Pancreas (tissue), 10 donors: ENCODE data around the gene UBE3B. TPM values are rescaled to one million over a fixed set of nuclear protein-coding genes. Genes with fewer than 3 reads are reported as not detected.

ENCODE experiments used
- ATAC-seq, 4 donors: fragments of 200-7000 bp; cut with Tn5 transposase; one replicate each; pipeline versions ENCODE4 v1.8.0 to v1.9.1; 2020; ENCODE audit warnings: mild to moderate bottlenecking in 4 of 4, moderate library complexity in 4 of 4
- DNase-seq, 6 donors: peaks; one replicate each; pipeline ENCODE4 v3.0.0-alpha.2; 2020
- FAIRE-seq: peaks from 2 replicates; lab custom pipeline; 2012; peaks lifted over from hg19 to GRCh38; lab: Jason Lieb, UNC
- H3K27ac ChIP-seq, 4 donors: fragments of 200-600 bp; sonication (generic); 1 replicate in 3 of 4; 2 replicates in 1 of 4; pipeline versions ENCODE4 v1.5.0 to v1.8.0; 2020
- H3K27me3 ChIP-seq, 4 donors: fragments of 200-600 bp; one replicate each; pipeline ENCODE4 v1.8.0; 2021
- H3K36me3 ChIP-seq, 3 donors: fragments of 200-600 bp; sonication (generic) in 1 of 3; one replicate each; pipeline versions ENCODE4 v1.5.0 to v1.8.0; 2020 to 2021
- H3K4me1 ChIP-seq, 3 donors: fragments of 200-600 bp; one replicate each; pipeline ENCODE4 v1.8.0; 2021
- H3K4me3 ChIP-seq, 4 donors: fragments of 200-600 bp; sonication (generic) in 2 of 4; one replicate each; pipeline versions ENCODE4 v1.5.0 to v1.8.0; 2020 to 2021
- H3K9me3 ChIP-seq, 4 donors: fragments of 200-600 bp; one replicate each; pipeline ENCODE4 v1.8.0; 2021
- WGBS, 2 donors: extraction: QIAGEN DNeasy Blood & Tissue Kit; methylation state at CpG; one replicate each; pipeline ENCODE4 v1.1.7; 2013; 5-methylcytosine and 5-hydroxymethylcytosine counted together
- intact Hi-C, 3 donors: fragments of 100-400 bp; cut with DNase I; formaldehyde crosslinking; loops; one replicate each; pipeline versions ENCODE4 v1.11.1 to v1.14.2; 2022
- polyA plus RNA-seq, 2 donors: library from polyadenylated mRNA; stranded (reverse); fragments of 200-250 nt; gene quantifications; one replicate each; pipeline ENCODE4 v1.2.3, GENCODE V29; 2013
- total RNA-seq, 6 donors: library from RNA; stranded (reverse); fragmentation: NEBNext Ultra II Directional in 4 of 6; extraction: Animal tissue kit (Norgen Biotek cat#: 25700) in 4 of 6; gene quantifications; one replicate each; pipeline versions ENCODE4 v1.2.1 to v1.2.4, GENCODE V29; 2021 to 2023
- TF ChIP-seq, protein P1 (sequence below), 4 donors: fragments of 200-600 bp; sonication (generic) in 3 of 4; IDR thresholded peaks; one replicate each; pipeline versions ENCODE4 v1.5.0 to v1.8.0; 2021; ENCODE audit warnings: antibody characterized with exemption in 4 of 4
- donor health status: healthy with polysubstance abuse.
- donor health status: DM: no; HTN: no; CAD: no; lungs with moderate emphysema.
- donor health status: DM: no; HTN: no; CAD: no.
- donor health status: control.
- donor health status: control.
- donor health status: Bipolar disorder and iron deficiency.
- donor health status: DM: yes; HTN: yes; CAD: no.
- donor health status: DM: no; HTN: no; CAD: no.
- donor health status: DM: no; HTN: no; CAD: no.
- donor health status: DM: yes; HTN: yes; CAD: no.

UBE3B gene
- total and polyA plus RNA-seq, 8 donors: 9.8 to 25.6 (median 13.8) TPM

GRCh38 chr12:109492371-109492770, 14.9 kb downstream of the UBE3B start:
- DNase-seq: no peak
- no peak for FAIRE-seq
- Histone ChIP-seq H3K27ac (no peak overlapping the region), H3K4me1 (no peaks in the 10 kb centered on the region), H3K36me3 (peaks cover 12 to 61% (median 18%) of the 10 kb centered on the region in 3 donors), H3K27me3 (no peaks in the 10 kb centered on the region), H3K4me3 (no peak overlapping the region), H3K9me3 (no peaks in the 10 kb centered on the region)
- TF ChIP-seq, protein P1, sequence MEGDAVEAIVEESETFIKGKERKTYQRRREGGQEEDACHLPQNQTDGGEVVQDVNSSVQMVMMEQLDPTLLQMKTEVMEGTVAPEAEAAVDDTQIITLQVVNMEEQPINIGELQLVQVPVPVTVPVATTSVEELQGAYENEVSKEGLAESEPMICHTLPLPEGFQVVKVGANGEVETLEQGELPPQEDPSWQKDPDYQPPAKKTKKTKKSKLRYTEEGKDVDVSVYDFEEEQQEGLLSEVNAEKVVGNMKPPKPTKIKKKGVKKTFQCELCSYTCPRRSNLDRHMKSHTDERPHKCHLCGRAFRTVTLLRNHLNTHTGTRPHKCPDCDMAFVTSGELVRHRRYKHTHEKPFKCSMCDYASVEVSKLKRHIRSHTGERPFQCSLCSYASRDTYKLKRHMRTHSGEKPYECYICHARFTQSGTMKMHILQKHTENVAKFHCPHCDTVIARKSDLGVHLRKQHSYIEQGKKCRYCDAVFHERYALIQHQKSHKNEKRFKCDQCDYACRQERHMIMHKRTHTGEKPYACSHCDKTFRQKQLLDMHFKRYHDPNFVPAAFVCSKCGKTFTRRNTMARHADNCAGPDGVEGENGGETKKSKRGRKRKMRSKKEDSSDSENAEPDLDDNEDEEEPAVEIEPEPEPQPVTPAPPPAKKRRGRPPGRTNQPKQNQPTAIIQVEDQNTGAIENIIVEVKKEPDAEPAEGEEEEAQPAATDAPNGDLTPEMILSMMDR (IDR thresholded peaks at IDR 0.05): no peak
- intact Hi-C loops: no loop called here
- ATAC-seq: no peak
- WGBS, 2 donors: 85 to 91% methylated on average over 5 of the region's 5 CpGs

DNA sequence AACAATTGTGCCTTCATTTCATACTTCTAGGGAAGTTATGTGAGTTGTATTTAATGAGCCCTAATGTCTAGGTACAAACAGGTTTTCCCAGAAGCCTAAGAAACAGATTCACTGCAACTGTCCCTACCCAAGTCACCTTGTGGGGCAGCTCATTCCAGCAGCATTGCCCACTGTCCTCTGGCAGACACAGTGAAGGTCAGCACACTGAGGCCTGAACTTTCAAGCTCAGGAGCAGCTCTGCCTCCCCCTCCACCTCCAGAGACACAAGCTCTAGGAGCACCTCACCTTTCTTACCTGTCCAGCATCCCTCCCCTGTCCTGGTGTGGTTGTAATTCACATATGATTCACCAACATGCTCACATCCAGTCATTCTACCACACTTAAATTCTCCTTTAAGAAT, 15.7 kb downstream of the UBE3B start:
- Histone ChIP-seq H3K4me1 (no peaks in the 10 kb centered on the region), H3K27me3 (no peaks in the 10 kb centered on the region), H3K4me3 (no peak overlapping the region), H3K36me3 (peaks cover 11 to 59% (median 12%) of the 10 kb centered on the region in 3 donors), H3K27ac (no peak overlapping the region), H3K9me3 (no peaks in the 10 kb centered on the region)
- ATAC-seq: no peak
- TF ChIP-seq, protein P1 (IDR thresholded peaks at IDR 0.05): no peak
- intact Hi-C loops: no loop called here
- DNase-seq: no peak
- FAIRE-seq: no peak

- no peak for DNase-seq
- H3K27me3 ChIP-seq: no peaks in the 10 kb centered on the region
- TF ChIP-seq, protein P1 (IDR thresholded peaks at IDR 0.05): no peak
- no peak for FAIRE-seq
- no peak overlapping the region for H3K4me3 ChIP-seq
- WGBS, 2 donors: 96 to 100% methylated on average over 1 of the region's 1 CpG
- intact Hi-C loops: no loop called here
- H3K27ac ChIP-seq: no peak overlapping the region
- H3K36me3 ChIP-seq: peaks cover 5 to 57% (median 10%) of the 10 kb centered on the region in 3 donors
- no peak for ATAC-seq
- H3K4me1 ChIP-seq: no peaks in the 10 kb centered on the region
- no peaks in the 10 kb centered on the region for H3K9me3 ChIP-seq
These were observed 16.5 kb downstream of the UBE3B start for GRCh38 chr12:109493938-109494337.

GRCh38 chr12:109494348-109494881, 17.0 kb downstream of the UBE3B start:
- FAIRE-seq (no peak), DNase-seq (no peak), ATAC-seq (no peak)
- TF ChIP-seq, protein P1 (IDR thresholded peaks at IDR 0.05): no peak
- Histone ChIP-seq H3K4me3 (no peak overlapping the region), H3K27me3 (no peaks in the 10 kb centered on the region), H3K9me3 (no peaks in the 10 kb centered on the region), H3K36me3 (peaks cover under 1 to 57% (median 6%) of the 10 kb centered on the region in 3 donors), H3K4me1 (no peaks in the 10 kb centered on the region), H3K27ac (no peak overlapping the region)
- WGBS, 2 donors: 95 to 99% methylated on average over 7 of the region's 7 CpGs
- intact Hi-C loops: no loop called here

DNA sequence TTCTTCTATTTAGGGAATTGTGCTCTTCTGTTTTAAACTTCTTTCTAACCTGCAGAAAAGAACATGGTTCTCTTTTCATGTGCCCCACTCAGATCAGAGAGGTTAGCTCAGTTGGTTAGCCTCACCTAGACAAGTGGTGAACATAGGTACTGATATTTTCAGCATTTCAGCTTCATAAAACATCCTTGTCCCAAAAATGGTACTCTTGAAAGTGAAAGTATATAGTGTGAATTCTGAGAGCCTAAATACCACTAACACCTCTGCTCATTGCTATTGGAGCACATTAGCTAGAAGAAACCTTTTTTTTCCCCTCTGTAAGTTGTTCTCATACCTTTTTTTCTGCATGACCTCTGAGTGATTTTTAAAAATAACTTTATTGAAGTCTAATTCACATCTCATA, 17.6 kb downstream of the UBE3B start:
- peaks cover 0 to 57% (median 0%) of the 10 kb centered on the region in 3 donors for H3K36me3 ChIP-seq
- no peaks in the 10 kb centered on the region for H3K27me3 ChIP-seq
- no peak for DNase-seq
- no peak overlapping the region for H3K27ac ChIP-seq
- H3K9me3 ChIP-seq: no peaks in the 10 kb centered on the region
- no peaks in the 10 kb centered on the region for H3K4me1 ChIP-seq
- H3K4me3 ChIP-seq: no peak overlapping the region
- TF ChIP-seq, protein P1 (IDR thresholded peaks at IDR 0.05): no peak
- no peak for ATAC-seq
- no peak for FAIRE-seq
- intact Hi-C loops: no loop called here
